COR-L47 (cell line): ENCODE results near the gene LHX5.
A peak's percentile ranks its signal among the peaks of the same experiment; 100 is the strongest.

Experiments
- DNase-seq: peaks from one replicate; lab custom pipeline; 2025; lab: John Stamatoyannopoulos, UW

Gene LHX5

GRCh38 chr12:113464852-113465719 is 6.6 kb downstream of the LHX5 start:
- DNase-seq = no peak

- no peak for DNase-seq
Measured at GRCh38 chr12:113464452-113464775, 7.3 kb downstream of the LHX5 start.

GRCh38 chr12:113463746-113464451 is 7.8 kb downstream of the LHX5 start:
- DNase-seq = no peak

GRCh38 chr12:113462998-113463745 is 8.5 kb downstream of the LHX5 start:
- no peak for DNase-seq

DNA sequence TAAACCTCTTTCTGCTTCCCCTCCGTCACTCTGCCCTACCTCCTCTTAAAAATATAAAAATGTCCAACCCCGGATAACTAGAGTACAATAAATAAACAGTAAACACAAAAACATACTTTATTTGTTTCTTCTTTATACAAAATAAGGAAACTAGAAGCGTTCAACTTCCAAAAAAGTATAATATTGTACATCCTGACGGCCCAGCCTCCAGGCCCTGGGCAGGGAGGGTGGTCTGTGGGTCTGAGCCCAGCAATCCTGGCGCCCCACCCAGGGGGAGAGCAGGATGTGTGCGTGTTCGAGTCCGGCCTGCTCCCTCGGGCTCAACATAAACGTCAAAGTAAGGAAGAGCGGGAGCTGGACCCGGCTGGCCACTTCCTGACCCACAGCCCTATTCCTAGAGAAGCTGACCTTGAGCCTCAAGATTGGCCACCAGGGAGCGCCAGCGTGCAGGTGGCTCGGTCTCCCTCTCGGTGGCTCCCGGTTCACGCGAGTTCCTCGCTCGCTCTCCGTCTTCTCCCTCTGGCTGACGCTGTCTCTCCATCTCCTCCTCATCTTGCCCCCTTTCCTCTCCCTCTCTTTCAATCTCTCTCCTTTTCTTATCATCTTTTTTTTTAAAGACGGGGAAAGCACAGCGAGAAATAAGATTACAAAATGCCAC is 9.4 kb downstream of the LHX5 start:
- peak; percentile 54 for DNase-seq

DNA sequence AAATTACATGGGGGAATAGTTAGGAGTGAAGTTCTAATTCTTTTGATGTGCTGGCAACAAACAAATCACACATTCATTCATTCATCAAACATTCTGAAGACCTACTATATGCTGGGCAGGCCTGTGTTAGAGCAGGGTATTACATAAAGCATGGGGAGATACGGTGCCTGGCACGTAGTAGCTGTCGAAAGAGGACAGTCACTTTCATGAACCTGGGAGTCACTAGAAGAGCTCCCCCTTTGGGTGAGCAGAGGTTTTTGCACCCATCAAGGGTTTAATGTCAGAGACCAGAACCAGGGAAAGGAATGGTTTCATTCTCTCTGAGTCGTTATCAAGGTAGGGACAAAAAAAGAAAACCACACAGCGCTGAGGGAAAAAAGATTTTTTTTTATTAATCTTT is 10.0 kb downstream of the LHX5 start:
- no peak for DNase-seq

- DNase-seq = no peak
Measured at GRCh38 chr12:113459981-113460380, 11.7 kb downstream of the LHX5 start.

DNA sequence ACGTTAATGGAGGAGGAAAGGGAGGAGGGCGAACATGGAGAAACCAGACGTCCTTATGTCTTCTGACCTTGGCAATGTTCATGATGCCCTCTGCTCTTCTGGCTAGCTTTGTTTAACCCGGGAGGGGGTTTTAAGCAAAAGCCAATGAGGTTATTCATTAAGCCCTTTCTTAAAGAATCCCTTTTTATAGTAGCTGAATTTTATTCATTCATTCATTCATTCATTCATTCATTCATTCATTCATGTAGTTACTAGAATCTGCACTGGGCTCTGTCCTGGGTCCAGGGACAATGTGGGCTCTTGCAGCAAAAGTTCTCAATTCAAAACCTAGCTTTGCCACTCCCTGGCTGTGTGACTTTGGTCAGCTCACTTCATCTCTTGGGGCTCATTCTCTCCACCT is 14.0 kb downstream of the LHX5 start:
- DNase-seq = no peak

DNA sequence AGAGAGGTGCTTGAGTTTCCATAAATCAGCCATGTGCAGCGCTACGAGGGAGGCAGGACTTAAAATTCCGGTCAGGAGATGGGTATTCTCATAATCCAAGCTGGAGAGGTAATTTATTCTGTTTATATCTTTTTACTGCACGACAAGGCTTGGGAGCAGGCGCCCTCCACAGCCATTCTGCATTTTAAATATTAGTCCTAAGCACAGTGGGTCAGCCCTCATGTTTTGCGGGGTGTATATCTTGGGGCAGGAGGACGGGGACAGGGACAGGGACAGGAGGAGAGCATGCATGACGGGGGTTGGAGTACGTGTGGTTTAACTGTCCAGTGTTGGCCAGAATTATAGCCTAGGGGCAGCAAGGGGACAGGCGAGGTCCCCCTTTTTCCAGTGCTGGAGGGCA is 14.5 kb downstream of the LHX5 start:
- DNase-seq = no peak

DNA sequence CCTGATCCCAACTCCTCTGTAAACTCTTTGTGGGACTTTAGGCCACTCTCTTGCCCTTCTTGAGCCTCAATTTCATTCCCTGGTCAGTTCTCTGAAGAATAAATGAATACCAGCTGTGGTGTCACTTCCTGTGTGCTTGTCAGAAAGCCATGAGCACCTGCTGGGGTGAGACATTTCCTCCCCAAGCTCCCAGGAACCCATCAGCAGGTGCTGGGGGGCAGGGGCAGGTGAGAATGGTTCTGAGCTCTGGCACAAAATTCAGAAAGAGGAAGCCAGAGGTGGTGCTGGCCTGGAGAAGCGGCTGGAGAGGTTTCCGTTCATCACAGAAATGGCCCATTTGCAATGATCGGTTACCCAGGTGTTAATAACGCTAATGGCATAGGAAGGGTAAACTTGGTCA is 14.9 kb downstream of the LHX5 start:
- DNase-seq = no peak

- no peak for DNase-seq
Measured at GRCh38 chr12:113456199-113456598, 15.5 kb downstream of the LHX5 start.

DNA sequence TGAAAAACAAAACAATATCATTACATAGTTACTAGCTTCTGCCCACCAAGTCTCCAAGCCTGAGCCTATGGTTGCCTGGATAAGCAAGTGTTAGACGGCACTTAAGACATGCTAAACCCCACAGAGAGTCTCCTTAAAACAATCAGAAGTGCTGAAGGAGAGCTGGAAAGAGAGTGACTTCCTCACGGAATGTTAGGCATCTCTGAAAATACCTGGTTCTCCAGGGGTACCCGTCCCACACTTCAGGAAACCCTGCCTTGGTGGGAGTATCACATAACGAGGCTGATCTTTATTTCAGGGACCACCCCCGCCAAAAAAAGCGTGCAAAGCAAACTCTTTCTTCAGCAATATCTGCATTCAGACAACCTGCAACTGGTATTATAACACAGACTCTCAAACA is 18.3 kb downstream of the LHX5 start:
- no peak for DNase-seq

- no peak for DNase-seq
Measured at GRCh38 chr12:113452458-113452857, 19.2 kb downstream of the LHX5 start.

DNA sequence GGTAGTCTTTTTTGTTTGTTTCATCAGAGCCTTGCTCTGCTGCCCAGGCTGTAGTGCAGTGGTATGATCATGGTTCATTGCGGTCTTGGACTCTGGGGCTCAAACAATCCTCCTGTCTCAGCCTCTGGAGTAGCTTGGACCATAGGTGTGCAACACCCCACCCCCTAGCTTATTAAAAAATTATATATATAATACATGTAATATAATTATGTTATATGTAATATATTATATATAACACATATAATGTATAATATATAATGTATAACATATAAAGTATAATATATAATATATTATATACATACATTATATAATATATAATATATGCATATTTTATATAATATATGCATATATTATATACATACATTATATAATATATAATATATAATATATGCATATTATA is 21.8 kb downstream of the LHX5 start:
- no peak for DNase-seq

- DNase-seq = no peak
Measured at GRCh38 chr12:113449299-113449698, 22.4 kb downstream of the LHX5 start.

GRCh38 chr12:113448873-113449272 is 22.8 kb downstream of the LHX5 start:
- no peak for DNase-seq

GRCh38 chr12:113445544-113446171 is 26.0 kb downstream of the LHX5 start:
- DNase-seq = no peak

DNA sequence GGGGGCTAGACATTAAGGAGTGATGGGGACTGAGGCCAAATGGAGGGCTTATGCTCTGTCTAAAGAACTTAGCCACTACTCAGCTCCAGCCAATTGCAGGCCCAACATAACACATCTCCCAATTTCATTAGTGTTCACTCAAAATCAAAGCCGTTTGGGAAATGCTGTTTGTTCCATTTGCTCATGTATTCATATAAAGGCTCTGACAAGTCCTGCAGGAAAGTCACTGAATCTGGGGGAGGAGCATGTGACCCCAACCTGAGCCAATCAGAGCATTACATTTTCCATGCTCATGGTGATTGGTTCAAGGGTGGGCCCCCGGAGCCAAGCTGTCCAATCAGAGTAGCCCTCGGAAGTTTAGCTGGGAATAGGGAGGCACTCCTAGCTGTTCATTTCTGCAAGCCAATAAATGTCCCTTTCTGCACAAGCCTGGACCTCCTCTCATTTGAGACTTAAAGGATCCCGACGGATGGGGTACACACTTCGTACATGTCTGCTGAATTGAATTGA is 28.6 kb downstream of the LHX5 start:
- DNase-seq = no peak

GRCh38 chr12:113440947-113441782 is 30.5 kb downstream of the LHX5 start:
- no peak for DNase-seq

- no peak for DNase-seq
Measured at GRCh38 chr12:113440336-113440735, 31.3 kb downstream of the LHX5 start.

DNA sequence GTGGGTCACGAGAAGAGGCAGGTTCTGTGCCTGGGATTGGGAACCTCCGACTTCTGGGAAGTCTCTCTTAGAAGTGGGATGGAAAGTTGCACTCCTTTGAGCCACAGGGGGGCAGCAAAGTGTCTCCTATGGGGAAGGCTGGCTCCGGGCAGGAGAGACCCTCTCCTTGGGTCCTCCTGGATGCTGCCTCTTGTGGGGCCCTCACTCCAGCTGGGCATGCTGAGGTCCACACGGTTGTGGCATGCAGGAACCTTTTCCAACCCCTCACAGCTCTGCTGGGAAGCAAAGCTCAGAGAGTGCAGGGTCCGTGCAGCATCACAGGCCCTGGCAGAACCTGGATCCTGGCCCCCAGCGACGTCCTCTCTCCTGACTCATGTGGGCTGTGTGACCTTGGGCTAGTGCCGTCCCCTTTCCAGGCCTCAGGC is 32.1 kb downstream of the LHX5 start:
- peak; percentile 48 for DNase-seq
